Measurements from ENCODE around the gene PCBD2. TPM values are rescaled to one million over a fixed set of nuclear protein-coding genes. Genes with fewer than 3 reads are reported as not detected.

Gene PCBD2
- total RNA-seq, 1 experiment from 2014 or later: 7.0 TPM

- ATAC-seq (no peak), DNase-seq (no peak)
- Histone ChIP-seq H3K9ac (ENCODE audit: low read length) (no peak overlapping the region), H3K27ac (ENCODE audit: low read length) (no peak overlapping the region), H3K9me3 (ENCODE audit: low read length) (no peaks in the 10 kb centered on the region), H3K27me3 (ENCODE audit: low read length) (no peaks in the 10 kb centered on the region), H3K36me3 (ENCODE audit: low read depth, low read length) (no peaks in the 10 kb centered on the region), H4K20me1 (ENCODE audit: low read length) (no peaks in the 10 kb centered on the region), H3F3A (ENCODE audit: low read length, unreplicated experiment) (no peaks in the 10 kb centered on the region), H2AFZ (ENCODE audit: low read length) (no peak overlapping the region), H3K79me2 (ENCODE audit: low read length) (no peaks in the 10 kb centered on the region), H3K4me1 (ENCODE audit: insufficient read depth, low read length) (no peaks in the 10 kb centered on the region), H3K9me2 (replicated peaks; ENCODE audit: low read length) (no peaks in the 10 kb centered on the region), H3K4me2 (ENCODE audit: low read length) (no peak overlapping the region), H3K4me3 (ENCODE audit: low read length) (no peak overlapping the region)
- ChIA-PET CTCF (no interaction called here), POLR2A (ENCODE audit: unreplicated experiment) (no interaction called here)
- BruUV-seq (replicated peaks): no TSS peak
- intact Hi-C loops (cut with micrococcal nuclease): no loop called here
- TF ChIP-seq EZH2phosphoT487 (IDR thresholded peaks at IDR 0.05; ENCODE audit: borderline replicate concordance, low read length) (no peak), EZH2 (IDR thresholded peaks at IDR 0.05; ENCODE audit: low read length, unreplicated experiment) (no peak), CTCF (conservative IDR thresholded peaks at IDR 0.05; ENCODE audit: low read depth, low read length) (no peak)
These were observed 99.4 kb downstream of the PCBD2 start for GRCh38 chr5:135004376-135004775.

GRCh38 chr5:135005076-135005475 is 100.1 kb downstream of the PCBD2 start:
- H3K9me2 ChIP-seq (replicated peaks; ENCODE audit: low read length): no peaks in the 10 kb centered on the region
- H3K79me2 ChIP-seq (ENCODE audit: low read length): no peaks in the 10 kb centered on the region
- H3K9me3 ChIP-seq (ENCODE audit: low read length): no peaks in the 10 kb centered on the region
- CTCF ChIA-PET: no interaction called here
- no peak for ATAC-seq
- H3K4me3 ChIP-seq (ENCODE audit: low read length): no peak overlapping the region
- no peak for DNase-seq
- POLR2A ChIA-PET (ENCODE audit: unreplicated experiment): no interaction called here
- no peaks in the 10 kb centered on the region for H3K27me3 ChIP-seq (ENCODE audit: low read length)
- no peak overlapping the region for H2AFZ ChIP-seq (ENCODE audit: low read length)
- TF ChIP-seq EZH2phosphoT487 (IDR thresholded peaks at IDR 0.05; ENCODE audit: borderline replicate concordance, low read length) (no peak), CTCF (conservative IDR thresholded peaks at IDR 0.05; ENCODE audit: low read depth, low read length) (no peak), EZH2 (IDR thresholded peaks at IDR 0.05; ENCODE audit: low read length, unreplicated experiment) (no peak)
- no peaks in the 10 kb centered on the region for H4K20me1 ChIP-seq (ENCODE audit: low read length)
- BruUV-seq (replicated peaks): no TSS peak
- H3K36me3 ChIP-seq (ENCODE audit: low read depth, low read length): no peaks in the 10 kb centered on the region
- H3K27ac ChIP-seq (ENCODE audit: low read length): no peak overlapping the region
- no peak overlapping the region for H3K4me2 ChIP-seq (ENCODE audit: low read length)
- intact Hi-C loops (cut with micrococcal nuclease): no loop called here
- H3K4me1 ChIP-seq (ENCODE audit: insufficient read depth, low read length): no peaks in the 10 kb centered on the region
- H3F3A ChIP-seq (ENCODE audit: low read length, unreplicated experiment): no peaks in the 10 kb centered on the region
- no peak overlapping the region for H3K9ac ChIP-seq (ENCODE audit: low read length)

GRCh38 chr5:135007305-135007704 is 102.4 kb downstream of the PCBD2 start:
- H3K36me3 ChIP-seq (ENCODE audit: low read depth, low read length): no peaks in the 10 kb centered on the region
- CTCF ChIA-PET: no interaction called here

More at GRCh38 chr5:135007305-135007704, 102.4 kb downstream of the PCBD2 start:
- TF ChIP-seq EZH2phosphoT487 (IDR thresholded peaks at IDR 0.05; ENCODE audit: borderline replicate concordance, low read length): no peak
- no peak for TF ChIP-seq CTCF (conservative IDR thresholded peaks at IDR 0.05; ENCODE audit: low read depth, low read length)
- TF ChIP-seq EZH2 (IDR thresholded peaks at IDR 0.05; ENCODE audit: low read length, unreplicated experiment): no peak
- Histone ChIP-seq H3K9ac (ENCODE audit: low read length) (no peak overlapping the region), H4K20me1 (ENCODE audit: low read length) (no peaks in the 10 kb centered on the region), H3K9me2 (replicated peaks; ENCODE audit: low read length) (no peaks in the 10 kb centered on the region), H3K27ac (ENCODE audit: low read length) (no peak overlapping the region), H3K9me3 (ENCODE audit: low read length) (no peaks in the 10 kb centered on the region), H2AFZ (ENCODE audit: low read length) (no peak overlapping the region), H3K27me3 (ENCODE audit: low read length) (no peaks in the 10 kb centered on the region), H3K79me2 (ENCODE audit: low read length) (no peaks in the 10 kb centered on the region), H3F3A (ENCODE audit: low read length, unreplicated experiment) (no peaks in the 10 kb centered on the region), H3K4me2 (ENCODE audit: low read length) (no peak overlapping the region), H3K4me3 (ENCODE audit: low read length) (no peak overlapping the region), H3K4me1 (ENCODE audit: insufficient read depth, low read length) (no peaks in the 10 kb centered on the region)
- ATAC-seq (no peak), DNase-seq (no peak)
- POLR2A ChIA-PET (ENCODE audit: unreplicated experiment): no interaction called here
- BruUV-seq (replicated peaks): no TSS peak
- intact Hi-C loops (cut with micrococcal nuclease): no loop called here
